HL-60 (cell line): ENCODE data around the gene ZBTB7C.

Source experiments
- DNase-seq, 2 experiments: peaks; one replicate each; pipeline ENCODE4 v3.0.0-alpha.2; 2010 to 2020; ENCODE audit warnings: low read depth in 1 of 2, low spot score in 1 of 2
- H3K27ac ChIP-seq: fragments of 250-450 bp; sonication (Bioruptor Pico); replicated peaks from 2 replicates; pipeline ENCODE4 v1.5.1; 2020; ENCODE audit warnings: mild to moderate bottlenecking, moderate library complexity
- H3K27me3 ChIP-seq: fragments of 250-450 bp; sonication (Bioruptor Pico); 2 replicates; pipeline ENCODE4 v1.5.1; 2021; ENCODE audit warnings: mild to moderate bottlenecking, moderate library complexity; ENCODE audit not compliant: insufficient read depth, poor library complexity, severe bottlenecking
- H3K4me3 ChIP-seq: replicated peaks from 2 replicates; pipeline ENCODE4 v1.5.1; 2011; ENCODE audit warnings: mild to moderate bottlenecking, control low read depth, low read length; ENCODE audit not compliant: insufficient read depth
- CTCF ChIP-seq: IDR thresholded peaks from one replicate; pipeline ENCODE4 v1.5.1; 2011; ENCODE audit warnings: low read length, control low read depth, inconsistent platforms; ENCODE audit not compliant: insufficient read depth
- GABPA ChIP-seq: IDR thresholded peaks from 2 replicates; pipeline ENCODE4 v1.6.1; 2012; ENCODE audit warnings: low read depth
- POLR2AphosphoS5 ChIP-seq: IDR thresholded peaks from 2 replicates; pipeline ENCODE4 v1.6.1; 2012; ENCODE audit warnings: low read depth
- REST ChIP-seq: IDR thresholded peaks from 2 replicates; pipeline ENCODE4 v1.6.1; 2012; ENCODE audit warnings: low read depth; ENCODE audit not compliant: insufficient replicate concordance
- SPI1 ChIP-seq: IDR thresholded peaks from 2 replicates; pipeline ENCODE4 v1.6.1; 2012; ENCODE audit warnings: low read depth, mild to moderate bottlenecking, borderline replicate concordance

Gene ZBTB7C

GRCh38 chr18:48105317-48105716 lies 303.9 kb downstream of the ZBTB7C start:
- DNase-seq, result no peak
- peaks cover 21% of the 10 kb centered on the region for H3K27me3 ChIP-seq
- TF ChIP-seq GABPA (no peak), SPI1 (no peak), CTCF (no peak), POLR2AphosphoS5 (no peak), REST (no peak)
- H3K4me3 ChIP-seq, result no peak overlapping the region
- H3K27ac ChIP-seq, result no peak overlapping the region

GRCh38 chr18:48104705-48105104 lies 304.5 kb downstream of the ZBTB7C start:
- Histone ChIP-seq H3K27ac (no peak overlapping the region), H3K4me3 (no peak overlapping the region), H3K27me3 (peaks cover 26% of the 10 kb centered on the region)
- TF ChIP-seq REST (no peak), POLR2AphosphoS5 (no peak), SPI1 (no peak), GABPA (no peak), CTCF (no peak)
- no peak for DNase-seq

- no peak overlapping the region for H3K27ac ChIP-seq
- no peak for DNase-seq
- peaks cover 19% of the 10 kb centered on the region for H3K27me3 ChIP-seq
- TF ChIP-seq POLR2AphosphoS5 (no peak), GABPA (no peak), CTCF (no peak), REST (no peak), SPI1 (no peak)
- H3K4me3 ChIP-seq, result no peak overlapping the region
Measured at GRCh38 chr18:48100651-48101165, 308.5 kb downstream of the ZBTB7C start.
